Fibroblast of villous mesenchyme (primary cell): Measurements from ENCODE around the gene MEOX2. TPM values are rescaled to one million over a fixed set of nuclear protein-coding genes. Genes with fewer than 3 reads are reported as not detected.

Source experiments
- DNase-seq: peaks from one replicate; pipeline ENCODE4 v3.0.0-alpha.2; 2010; ENCODE audit warnings: low read depth
- H3K4me3 ChIP-seq: 2 replicates; pipeline ENCODE4 v1.5.1; 2011; ENCODE audit warnings: low read depth, mild to moderate bottlenecking, low read length
- CTCF ChIP-seq: IDR thresholded peaks from 2 replicates; pipeline ENCODE4 v1.5.1; 2012; ENCODE audit warnings: low read depth, mild to moderate bottlenecking, low read length; ENCODE audit not compliant: insufficient read depth
- total RNA-seq: library from RNA; depleted of rRNA; stranded (reverse); fragments of >200 nt; gene quantifications from 2 replicates; pipeline ENCODE4 v1.2.3, GENCODE V29; 2012

The MEOX2 gene
- total RNA-seq, 1 donor, result not detected

GRCh38 chr7:15687546-15688278 lies 1.2 kb upstream of the MEOX2 start:
- no peak overlapping the region for H3K4me3 ChIP-seq
- no peak for DNase-seq
- TF ChIP-seq CTCF, result no peak

- no peak for DNase-seq
These were observed 568 bp upstream of the MEOX2 start for GRCh38 chr7:15686957-15687545.

GRCh38 chr7:15685358-15686294 lies 857 bp downstream of the MEOX2 start:
- TF ChIP-seq CTCF, result no peak
- peak; percentile 63 for DNase-seq
- peak overlapping the region; percentile 6 for H3K4me3 ChIP-seq

More at GRCh38 chr7:15686957-15687545, 568 bp upstream of the MEOX2 start:
- no peak for TF ChIP-seq CTCF
- no peak overlapping the region for H3K4me3 ChIP-seq

GRCh38 chr7:15684871-15685270 lies 1.6 kb downstream of the MEOX2 start:
- no peak for TF ChIP-seq CTCF
- H3K4me3 ChIP-seq, result no peak overlapping the region
- DNase-seq, result no peak

- no peak overlapping the region for H3K4me3 ChIP-seq
- no peak for DNase-seq
- TF ChIP-seq CTCF, result no peak
These were observed 2.2 kb downstream of the MEOX2 start for GRCh38 chr7:15684111-15684800.

- no peak overlapping the region for H3K4me3 ChIP-seq
- TF ChIP-seq CTCF, result no peak
- no peak for DNase-seq
These were observed 3.7 kb downstream of the MEOX2 start for GRCh38 chr7:15682751-15683245.
